NCI-H524 treated with DMSO at 0.1 percent for 48 hours (cell line): ENCODE results near the gene CPSF2.
"Not testable (repeated sequence)": the region's sequence is repeated elsewhere in the genome, so short reads cannot be mapped to it uniquely, and the experiment has no call there.

Experiments used
- DNase-seq: peaks from one replicate; lab custom pipeline; 2025; lab: John Stamatoyannopoulos, UW

CPSF2 gene

GRCh38 chr14:92160619-92161018, 38.9 kb downstream of the CPSF2 start:
- DNase-seq: no peak

GRCh38 chr14:92161521-92161920, 39.8 kb downstream of the CPSF2 start:
- DNase-seq: no peak

- no peak for DNase-seq
These were observed 43.2 kb downstream of the CPSF2 start for GRCh38 chr14:92164958-92165357.

- no peak for DNase-seq
These were observed 51.9 kb downstream of the CPSF2 start for GRCh38 chr14:92173668-92174067.

- no peak for DNase-seq
These were observed 54.0 kb downstream of the CPSF2 start for GRCh38 chr14:92175811-92176210.

- DNase-seq: no peak
These were observed 54.7 kb downstream of the CPSF2 start for GRCh38 chr14:92176476-92176875.

- not testable (repeated sequence) for DNase-seq
These were observed 57.4 kb downstream of the CPSF2 start for GRCh38 chr14:92179178-92179577.

- DNase-seq: no peak
These were observed 63.8 kb downstream of the CPSF2 start for GRCh38 chr14:92185559-92185958.

GRCh38 chr14:92187616-92188015, 65.8 kb downstream of the CPSF2 start:
- DNase-seq: not testable (repeated sequence)

- DNase-seq: no peak
These were observed 69.0 kb downstream of the CPSF2 start for GRCh38 chr14:92190768-92191167.

- DNase-seq: no peak
These were observed 77.0 kb downstream of the CPSF2 start for GRCh38 chr14:92198804-92199203.

GRCh38 chr14:92199763-92200162, 78.0 kb downstream of the CPSF2 start:
- DNase-seq: no peak

GRCh38 chr14:92203116-92203515, 81.3 kb downstream of the CPSF2 start:
- no peak for DNase-seq

- no peak for DNase-seq
These were observed 83.0 kb downstream of the CPSF2 start for GRCh38 chr14:92204792-92205191.

- DNase-seq: no peak
These were observed 85.5 kb downstream of the CPSF2 start for GRCh38 chr14:92207012-92207927.

- no peak for DNase-seq
These were observed 86.1 kb downstream of the CPSF2 start for GRCh38 chr14:92207928-92208265.

- no peak for DNase-seq
These were observed 87.4 kb downstream of the CPSF2 start for GRCh38 chr14:92209141-92209540.

- not testable (repeated sequence) for DNase-seq
These were observed 91.4 kb downstream of the CPSF2 start for GRCh38 chr14:92213125-92213524.

GRCh38 chr14:92215579-92215978, 93.8 kb downstream of the CPSF2 start:
- no peak for DNase-seq

GRCh38 chr14:92217936-92218335, 96.2 kb downstream of the CPSF2 start:
- DNase-seq: no peak
